SIG-M5 treated with dmso at 0.1 percent for 504 hours (cell line): ENCODE data around the gene TMPRSS6.

Experiments used
- DNase-seq: peaks from one replicate; lab custom pipeline; 2025; ENCODE audit not compliant: unreplicated experiment; lab: John Stamatoyannopoulos, UW

The TMPRSS6 gene

GRCh38 chr22:37053310-37054055 lies 56.0 kb downstream of the TMPRSS6 start:
- no peak for DNase-seq

GRCh38 chr22:37052386-37053309 lies 56.9 kb downstream of the TMPRSS6 start:
- DNase-seq, result no peak

- peak; percentile 22 for DNase-seq
Measured at GRCh38 chr22:37051391-37052385, 57.8 kb downstream of the TMPRSS6 start, which contains the start of gene KCTD17. TSS of gene KCTD17 (plus strand) at chr22:37051742. CDS start at chr22:37051761, 19 bp downstream.

- no peak for DNase-seq
Measured at GRCh38 chr22:37050913-37051312, 58.6 kb downstream of the TMPRSS6 start.

GRCh38 chr22:37049224-37049623 lies 60.3 kb downstream of the TMPRSS6 start:
- no peak for DNase-seq

GRCh38 chr22:37048133-37048532 lies 61.4 kb downstream of the TMPRSS6 start:
- no peak for DNase-seq

GRCh38 chr22:37047006-37047405 lies 62.5 kb downstream of the TMPRSS6 start:
- DNase-seq, result no peak

GRCh38 chr22:37046589-37046988 lies 62.9 kb downstream of the TMPRSS6 start:
- DNase-seq, result no peak

GRCh38 chr22:37045958-37046357 lies 63.6 kb downstream of the TMPRSS6 start:
- peak; percentile 43 for DNase-seq

- DNase-seq, result peak; percentile 23
Measured at GRCh38 chr22:37044634-37045625, 64.6 kb downstream of the TMPRSS6 start.

GRCh38 chr22:37043828-37044538 lies 65.5 kb downstream of the TMPRSS6 start:
- peak; percentile 62 for DNase-seq

GRCh38 chr22:37043209-37043827 lies 66.2 kb downstream of the TMPRSS6 start:
- DNase-seq, result no peak

GRCh38 chr22:37039466-37039865 lies 70.0 kb downstream of the TMPRSS6 start:
- no peak for DNase-seq

GRCh38 chr22:37037669-37038068 lies 71.8 kb downstream of the TMPRSS6 start:
- no peak for DNase-seq

- no peak for DNase-seq
Measured at GRCh38 chr22:37036655-37037377, 72.7 kb downstream of the TMPRSS6 start.

- DNase-seq, result no peak
Measured at GRCh38 chr22:37033605-37034430, 75.7 kb downstream of the TMPRSS6 start.
